Measurements from ENCODE around the gene HOATZ.

DNA sequence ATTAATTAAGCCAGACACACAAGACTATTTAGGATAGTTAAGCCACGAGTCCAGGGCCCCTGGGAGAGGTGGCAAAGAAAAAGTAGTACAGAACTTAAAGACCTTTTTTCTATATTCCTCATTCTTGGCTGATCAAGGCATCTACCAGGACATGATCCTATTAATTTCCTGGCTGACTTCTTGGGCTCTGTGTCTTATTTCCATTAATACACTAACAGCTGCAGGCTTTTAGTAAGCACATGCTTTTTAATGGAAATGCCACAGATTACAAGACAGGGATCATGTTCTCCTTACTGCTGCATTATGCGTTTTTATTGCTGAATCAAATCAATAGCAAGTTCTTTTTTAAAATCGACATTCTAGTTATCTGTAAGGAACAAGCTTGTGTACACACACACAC lies 37.6 kb upstream of the HOATZ start:
- TF ChIP-seq POLR2A (IDR thresholded peaks at IDR 0.05) (no peak), POLR2AphosphoS5 (IDR thresholded peaks at IDR 0.05) (no peak)
- TF ChIP-seq, protein P1, sequence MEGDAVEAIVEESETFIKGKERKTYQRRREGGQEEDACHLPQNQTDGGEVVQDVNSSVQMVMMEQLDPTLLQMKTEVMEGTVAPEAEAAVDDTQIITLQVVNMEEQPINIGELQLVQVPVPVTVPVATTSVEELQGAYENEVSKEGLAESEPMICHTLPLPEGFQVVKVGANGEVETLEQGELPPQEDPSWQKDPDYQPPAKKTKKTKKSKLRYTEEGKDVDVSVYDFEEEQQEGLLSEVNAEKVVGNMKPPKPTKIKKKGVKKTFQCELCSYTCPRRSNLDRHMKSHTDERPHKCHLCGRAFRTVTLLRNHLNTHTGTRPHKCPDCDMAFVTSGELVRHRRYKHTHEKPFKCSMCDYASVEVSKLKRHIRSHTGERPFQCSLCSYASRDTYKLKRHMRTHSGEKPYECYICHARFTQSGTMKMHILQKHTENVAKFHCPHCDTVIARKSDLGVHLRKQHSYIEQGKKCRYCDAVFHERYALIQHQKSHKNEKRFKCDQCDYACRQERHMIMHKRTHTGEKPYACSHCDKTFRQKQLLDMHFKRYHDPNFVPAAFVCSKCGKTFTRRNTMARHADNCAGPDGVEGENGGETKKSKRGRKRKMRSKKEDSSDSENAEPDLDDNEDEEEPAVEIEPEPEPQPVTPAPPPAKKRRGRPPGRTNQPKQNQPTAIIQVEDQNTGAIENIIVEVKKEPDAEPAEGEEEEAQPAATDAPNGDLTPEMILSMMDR (IDR thresholded peaks at IDR 0.05), result no peak

All from gastroesophageal sphincter (tissue), 3 donors.